Neural progenitor cell (in vitro differentiated cells): Measurements from ENCODE around the gene MS4A10. TPM values are rescaled to one million over a fixed set of nuclear protein-coding genes. Genes with fewer than 3 reads are reported as not detected.

Source experiments
- DNase-seq: peaks from one replicate; pipeline ENCODE4 v3.0.0-alpha.2; 2016; ENCODE audit warnings: low spot score
- H2AFZ ChIP-seq: fragments of 200-600 bp; sonication (generic); replicated peaks from 2 replicates; pipeline ENCODE4 v1.6.1; 2016; ENCODE audit warnings: antibody characterized with exemption
- H3F3A ChIP-seq: fragments of 200-600 bp; sonication (generic); 2 replicates; pipeline ENCODE4 v1.6.1; 2016; ENCODE audit warnings: antibody characterized with exemption, low read depth
- H3K27ac ChIP-seq: fragments of 200-600 bp; sonication (generic); 2 replicates; pipeline ENCODE4 v1.5.1; 2016; ENCODE audit warnings: mild to moderate bottlenecking
- H3K27me3 ChIP-seq: fragments of 200-600 bp; sonication (generic); 2 replicates; pipeline ENCODE4 v1.6.1; 2016; ENCODE audit warnings: mild to moderate bottlenecking, moderate library complexity
- H3K36me3 ChIP-seq: fragments of 200-600 bp; sonication (generic); 2 replicates; pipeline ENCODE4 v1.5.1; 2016
- H3K4me1 ChIP-seq: fragments of 200-600 bp; sonication (generic); 2 replicates; pipeline ENCODE4 v1.6.1; 2016; ENCODE audit warnings: mixed run types
- H3K4me2 ChIP-seq: fragments of 200-600 bp; sonication (generic); 2 replicates; pipeline ENCODE4 v1.6.1; 2016
- H3K4me3 ChIP-seq: fragments of 200-600 bp; sonication (generic); 2 replicates; pipeline ENCODE4 v1.5.1; 2016
- H3K79me2 ChIP-seq: fragments of 200-600 bp; sonication (generic); 2 replicates; pipeline ENCODE4 v1.6.1; 2016; ENCODE audit warnings: low read depth
- H3K9ac ChIP-seq: fragments of 200-600 bp; sonication (generic); 2 replicates; pipeline ENCODE4 v1.6.1; 2016
- H3K9me3 ChIP-seq: fragments of 200-600 bp; sonication (generic); 2 replicates; pipeline ENCODE4 v1.5.1; 2016; ENCODE audit warnings: low read depth
- H4K20me1 ChIP-seq: fragments of 200-600 bp; sonication (generic); 2 replicates; pipeline ENCODE4 v1.6.1; 2016; ENCODE audit warnings: low read depth
- H3K27ac Mint-ChIP-seq: 3 replicates; pipeline ENCODE4 v1.8.0; 2021; ENCODE audit warnings: mixed read lengths
- H3K27me3 Mint-ChIP-seq: 2 replicates; pipeline ENCODE4 v1.8.0; 2022; ENCODE audit warnings: low read depth, mild to moderate bottlenecking, inconsistent platforms, moderate library complexity, mixed read lengths; ENCODE audit not compliant: insufficient read depth
- H3K36me3 Mint-ChIP-seq: 3 replicates; pipeline ENCODE4 v1.8.0; 2021; ENCODE audit warnings: mixed read lengths
- H3K4me1 Mint-ChIP-seq: 3 replicates; pipeline ENCODE4 v1.8.0; 2021; ENCODE audit warnings: mixed read lengths
- H3K4me3 Mint-ChIP-seq: 3 replicates; pipeline ENCODE4 v1.8.0; 2021; ENCODE audit warnings: mild to moderate bottlenecking, moderate library complexity, mixed read lengths
- H3K9me3 Mint-ChIP-seq: 3 replicates; pipeline ENCODE4 v1.8.0; 2020; ENCODE audit warnings: mixed read lengths
- EZH2 ChIP-seq: fragments of 200-600 bp; sonication (generic); IDR thresholded peaks from 2 replicates; pipeline ENCODE4 v1.6.1; 2017; ENCODE audit warnings: antibody characterized with exemption, mild to moderate bottlenecking, moderate library complexity
- EZH2phosphoT487 ChIP-seq: fragments of 200-600 bp; sonication (generic); IDR thresholded peaks from 2 replicates; pipeline ENCODE4 v1.6.1; 2017; ENCODE audit warnings: antibody characterized with exemption
- total RNA-seq: library from RNA; depleted of rRNA; stranded (reverse); fragments of >200 nt; gene quantifications from 2 replicates; pipeline ENCODE4 v1.2.3, GENCODE V29; 2015; ENCODE audit warnings: low replicate concordance
- TF ChIP-seq, protein P1 (sequence below): fragments of 200-600 bp; sonication (generic); IDR thresholded peaks from 2 replicates; pipeline ENCODE4 v1.5.1; 2017; ENCODE audit warnings: antibody characterized with exemption, mild to moderate bottlenecking

Gene MS4A10
- total RNA-seq, 1 donor from 2014 or later = not detected

DNA sequence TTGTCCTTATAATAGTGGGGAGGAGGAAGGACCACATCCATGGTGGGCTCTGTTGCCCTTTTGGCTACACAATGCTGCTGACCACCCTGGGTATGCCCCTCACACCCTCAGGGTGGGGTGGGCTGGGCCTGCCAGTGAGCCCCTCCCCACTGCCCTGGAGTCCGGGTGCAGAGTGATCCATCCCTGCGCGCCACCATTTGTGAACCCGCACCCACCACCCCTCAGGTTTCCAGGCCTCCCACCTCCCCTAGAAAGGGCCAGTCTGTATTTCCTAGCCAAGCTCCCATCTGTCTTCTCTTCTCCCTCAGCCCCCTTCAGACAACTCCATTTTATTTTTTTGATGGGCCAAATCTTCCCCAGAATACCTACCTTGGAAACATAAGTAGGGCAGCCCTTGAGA lies 25.0 kb downstream of the MS4A10 start:
- H3K36me3 ChIP-seq = no peaks in the 10 kb centered on the region
- H3K9ac ChIP-seq = no peak overlapping the region
- no peak overlapping the region for H3K27ac ChIP-seq
- no peaks in the 10 kb centered on the region for H4K20me1 ChIP-seq
- H3K4me2 ChIP-seq = no peak overlapping the region
- Mint-ChIP-seq H3K27me3 (peaks cover 2% of the 10 kb centered on the region), H3K4me3 (no peak overlapping the region), H3K27ac (no peak overlapping the region), H3K4me1 (no peaks in the 10 kb centered on the region), H3K9me3 (peaks cover 10% of the 10 kb centered on the region), H3K36me3 (no peaks in the 10 kb centered on the region)
- no peak for DNase-seq
- TF ChIP-seq EZH2 = no peak
- no peak for TF ChIP-seq EZH2phosphoT487
- TF ChIP-seq, protein P1, sequence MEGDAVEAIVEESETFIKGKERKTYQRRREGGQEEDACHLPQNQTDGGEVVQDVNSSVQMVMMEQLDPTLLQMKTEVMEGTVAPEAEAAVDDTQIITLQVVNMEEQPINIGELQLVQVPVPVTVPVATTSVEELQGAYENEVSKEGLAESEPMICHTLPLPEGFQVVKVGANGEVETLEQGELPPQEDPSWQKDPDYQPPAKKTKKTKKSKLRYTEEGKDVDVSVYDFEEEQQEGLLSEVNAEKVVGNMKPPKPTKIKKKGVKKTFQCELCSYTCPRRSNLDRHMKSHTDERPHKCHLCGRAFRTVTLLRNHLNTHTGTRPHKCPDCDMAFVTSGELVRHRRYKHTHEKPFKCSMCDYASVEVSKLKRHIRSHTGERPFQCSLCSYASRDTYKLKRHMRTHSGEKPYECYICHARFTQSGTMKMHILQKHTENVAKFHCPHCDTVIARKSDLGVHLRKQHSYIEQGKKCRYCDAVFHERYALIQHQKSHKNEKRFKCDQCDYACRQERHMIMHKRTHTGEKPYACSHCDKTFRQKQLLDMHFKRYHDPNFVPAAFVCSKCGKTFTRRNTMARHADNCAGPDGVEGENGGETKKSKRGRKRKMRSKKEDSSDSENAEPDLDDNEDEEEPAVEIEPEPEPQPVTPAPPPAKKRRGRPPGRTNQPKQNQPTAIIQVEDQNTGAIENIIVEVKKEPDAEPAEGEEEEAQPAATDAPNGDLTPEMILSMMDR = no peak
- H3K9me3 ChIP-seq = no peaks in the 10 kb centered on the region
- H3K27me3 ChIP-seq = no peaks in the 10 kb centered on the region
- no peaks in the 10 kb centered on the region for H3K4me1 ChIP-seq
- H2AFZ ChIP-seq = no peak overlapping the region
- H3K79me2 ChIP-seq = no peaks in the 10 kb centered on the region
- H3F3A ChIP-seq = no peaks in the 10 kb centered on the region
- no peak overlapping the region for H3K4me3 ChIP-seq

DNA sequence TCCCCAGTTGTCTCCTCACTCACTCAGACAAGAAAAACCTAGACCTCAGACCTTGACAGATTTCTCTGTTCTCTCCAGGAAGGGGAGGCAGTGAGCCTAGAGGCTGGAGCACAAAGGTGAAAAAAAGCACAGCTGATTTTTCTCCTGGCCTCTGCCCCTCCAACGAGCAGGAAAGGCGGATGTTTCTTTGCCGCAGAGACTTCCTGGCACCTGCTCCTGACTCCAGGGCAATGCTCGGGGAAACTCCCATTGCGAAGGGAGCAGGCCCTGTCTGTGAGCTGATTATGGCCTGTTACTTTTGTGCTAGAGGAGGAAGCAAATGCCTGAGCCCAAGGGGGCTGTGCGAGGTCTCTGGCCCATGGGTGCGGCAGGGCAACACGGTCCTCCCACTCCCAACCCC lies 25.4 kb downstream of the MS4A10 start:
- no peaks in the 10 kb centered on the region for H4K20me1 ChIP-seq
- H3K4me3 Mint-ChIP-seq = no peak overlapping the region
- no peaks in the 10 kb centered on the region for H3K4me1 ChIP-seq
- H3K36me3 ChIP-seq = no peaks in the 10 kb centered on the region
- no peaks in the 10 kb centered on the region for H3K4me1 Mint-ChIP-seq
- H3F3A ChIP-seq = no peaks in the 10 kb centered on the region
- TF ChIP-seq EZH2 (no peak), EZH2phosphoT487 (no peak)
- TF ChIP-seq, protein P1 = no peak
- H2AFZ ChIP-seq = no peak overlapping the region
- H3K27ac Mint-ChIP-seq = no peak overlapping the region
- no peak for DNase-seq
- H3K9ac ChIP-seq = no peak overlapping the region
- no peak overlapping the region for H3K4me3 ChIP-seq
- H3K27me3 ChIP-seq = no peaks in the 10 kb centered on the region
- no peaks in the 10 kb centered on the region for H3K9me3 ChIP-seq
- peaks cover 2% of the 10 kb centered on the region for H3K27me3 Mint-ChIP-seq
- peaks cover 10% of the 10 kb centered on the region for H3K9me3 Mint-ChIP-seq
- no peak overlapping the region for H3K27ac ChIP-seq
- no peak overlapping the region for H3K4me2 ChIP-seq
- H3K36me3 Mint-ChIP-seq = no peaks in the 10 kb centered on the region
- no peaks in the 10 kb centered on the region for H3K79me2 ChIP-seq

DNA sequence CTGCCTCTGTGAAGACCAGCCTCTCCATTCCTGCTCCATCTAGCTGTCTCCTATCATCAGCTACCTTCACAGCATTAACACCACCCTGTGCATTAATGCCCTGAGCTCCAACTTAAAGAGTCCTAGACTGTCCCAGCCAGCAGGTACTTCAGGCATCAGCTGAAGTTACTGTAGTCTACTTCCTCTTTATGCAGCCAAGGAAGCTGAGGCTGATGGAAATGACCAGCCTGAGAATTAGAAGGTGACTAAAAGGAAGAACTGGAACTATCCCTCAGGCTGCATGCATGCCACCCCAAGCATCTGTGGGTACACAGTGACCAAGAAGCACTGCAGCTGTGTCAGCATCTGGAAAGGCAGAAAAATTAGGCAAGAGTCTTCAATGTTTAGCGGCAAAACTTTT lies 28.2 kb downstream of the MS4A10 start:
- H3K9me3 ChIP-seq = peaks cover 4% of the 10 kb centered on the region

More for the DNA sequence above, 28.2 kb downstream of the MS4A10 start:
- Histone ChIP-seq H3K27me3 (no peaks in the 10 kb centered on the region), H3K4me1 (no peaks in the 10 kb centered on the region), H3K79me2 (no peaks in the 10 kb centered on the region), H3K36me3 (no peaks in the 10 kb centered on the region), H3F3A (no peaks in the 10 kb centered on the region), H3K27ac (no peak overlapping the region), H3K4me2 (no peak overlapping the region), H4K20me1 (no peaks in the 10 kb centered on the region), H2AFZ (no peak overlapping the region), H3K9ac (no peak overlapping the region), H3K4me3 (no peak overlapping the region)
- Mint-ChIP-seq H3K4me1 (no peaks in the 10 kb centered on the region), H3K9me3 (peaks cover 21% of the 10 kb centered on the region), H3K27me3 (peaks cover 2% of the 10 kb centered on the region), H3K27ac (no peak overlapping the region), H3K4me3 (no peak overlapping the region), H3K36me3 (no peaks in the 10 kb centered on the region)
- TF ChIP-seq EZH2phosphoT487 (no peak), EZH2 (no peak)
- TF ChIP-seq, protein P1 = no peak
- DNase-seq = no peak
